ENCODE measurements around the gene NINL. TPM values are rescaled to one million over a fixed set of nuclear protein-coding genes. Genes with fewer than 3 reads are reported as not detected.

NINL gene
- polyA plus RNA-seq, 1 of the 3 experiments (the other 2 are of a cell fraction): 22.5 TPM

DNA sequence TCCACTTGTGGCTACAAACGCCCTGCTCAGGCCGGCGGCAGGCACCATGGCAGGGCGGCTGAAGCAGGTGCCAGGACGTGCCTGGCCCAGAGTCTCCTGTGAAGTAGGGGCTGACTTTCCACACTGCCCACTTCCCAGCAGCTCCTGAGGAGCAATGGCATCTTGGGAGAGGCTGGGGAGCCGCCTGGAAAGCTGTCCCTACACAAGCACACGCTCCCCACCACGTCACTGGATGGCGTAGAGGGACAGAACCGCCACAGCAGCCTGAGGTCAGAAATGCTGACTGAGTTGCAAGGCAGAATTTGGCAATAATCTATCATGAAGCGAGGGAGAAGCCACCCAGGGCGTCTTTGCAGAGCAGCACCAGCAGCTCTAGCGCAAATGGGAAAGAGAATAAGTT, 86.3 kb downstream of the NINL start (continued):
- TF ChIP-seq, protein P1, sequence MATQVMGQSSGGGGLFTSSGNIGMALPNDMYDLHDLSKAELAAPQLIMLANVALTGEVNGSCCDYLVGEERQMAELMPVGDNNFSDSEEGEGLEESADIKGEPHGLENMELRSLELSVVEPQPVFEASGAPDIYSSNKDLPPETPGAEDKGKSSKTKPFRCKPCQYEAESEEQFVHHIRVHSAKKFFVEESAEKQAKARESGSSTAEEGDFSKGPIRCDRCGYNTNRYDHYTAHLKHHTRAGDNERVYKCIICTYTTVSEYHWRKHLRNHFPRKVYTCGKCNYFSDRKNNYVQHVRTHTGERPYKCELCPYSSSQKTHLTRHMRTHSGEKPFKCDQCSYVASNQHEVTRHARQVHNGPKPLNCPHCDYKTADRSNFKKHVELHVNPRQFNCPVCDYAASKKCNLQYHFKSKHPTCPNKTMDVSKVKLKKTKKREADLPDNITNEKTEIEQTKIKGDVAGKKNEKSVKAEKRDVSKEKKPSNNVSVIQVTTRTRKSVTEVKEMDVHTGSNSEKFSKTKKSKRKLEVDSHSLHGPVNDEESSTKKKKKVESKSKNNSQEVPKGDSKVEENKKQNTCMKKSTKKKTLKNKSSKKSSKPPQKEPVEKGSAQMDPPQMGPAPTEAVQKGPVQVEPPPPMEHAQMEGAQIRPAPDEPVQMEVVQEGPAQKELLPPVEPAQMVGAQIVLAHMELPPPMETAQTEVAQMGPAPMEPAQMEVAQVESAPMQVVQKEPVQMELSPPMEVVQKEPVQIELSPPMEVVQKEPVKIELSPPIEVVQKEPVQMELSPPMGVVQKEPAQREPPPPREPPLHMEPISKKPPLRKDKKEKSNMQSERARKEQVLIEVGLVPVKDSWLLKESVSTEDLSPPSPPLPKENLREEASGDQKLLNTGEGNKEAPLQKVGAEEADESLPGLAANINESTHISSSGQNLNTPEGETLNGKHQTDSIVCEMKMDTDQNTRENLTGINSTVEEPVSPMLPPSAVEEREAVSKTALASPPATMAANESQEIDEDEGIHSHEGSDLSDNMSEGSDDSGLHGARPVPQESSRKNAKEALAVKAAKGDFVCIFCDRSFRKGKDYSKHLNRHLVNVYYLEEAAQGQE (IDR thresholded peaks at IDR 0.05; ENCODE audit: low read depth, low read length): no peak
- TF ChIP-seq RCOR1 (IDR thresholded peaks at IDR 0.05; ENCODE audit: low read length) (no peak), MAX (IDR thresholded peaks at IDR 0.05; ENCODE audit: low read depth) (no peak), YY1 (IDR thresholded peaks at IDR 0.05; ENCODE audit: low read depth) (no peak), RAD21 (IDR thresholded peaks at IDR 0.05; ENCODE audit: low read length) (no peak), TCF12 (IDR thresholded peaks at IDR 0.05) (no peak), SMC3 (IDR thresholded peaks at IDR 0.05; ENCODE audit: low read depth, low read length) (no peak)

DNA sequence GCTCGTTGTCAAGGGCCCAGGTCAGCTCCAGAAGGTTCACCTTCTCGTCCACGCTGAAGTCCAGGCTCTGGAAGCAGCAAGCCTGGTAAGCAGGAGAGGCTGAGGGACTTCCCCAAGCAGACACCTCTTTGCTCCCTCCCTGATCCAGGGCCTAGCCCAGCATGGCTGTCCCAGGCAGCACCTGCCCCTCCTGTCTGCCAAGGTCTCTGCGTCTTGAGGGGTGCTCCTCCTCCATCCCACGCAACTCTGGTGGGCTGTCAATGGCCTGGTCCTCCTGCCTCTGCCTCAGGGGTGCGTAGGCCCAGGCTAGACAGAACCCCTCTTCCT, 87.1 kb downstream of the NINL start:
- ChIA-PET CTCF (interaction anchor here (1.1 kb wide), 1 partner anchor 28 kb away, joined by 3 read pairs; no protein-coding TSS in a partner anchor), POLR2A (interaction anchor here (1.4 kb wide), 1 partner anchor 9 kb away, joined by 3 read pairs; no protein-coding TSS in a partner anchor)

More for the DNA sequence above, 87.1 kb downstream of the NINL start:
- no peak for TF ChIP-seq ELF1 (IDR thresholded peaks at IDR 0.05)
- no peak for TF ChIP-seq EZH2phosphoT487 (IDR thresholded peaks at IDR 0.05; ENCODE audit: borderline replicate concordance, low read depth)
- no peak for TF ChIP-seq GABPA (IDR thresholded peaks at IDR 0.05; ENCODE audit: low read depth)
- TF ChIP-seq YY1 (IDR thresholded peaks at IDR 0.05; ENCODE audit: low read depth): no peak
- TF ChIP-seq IRF3 (IDR thresholded peaks at IDR 0.05; ENCODE audit: low read depth, low read length): no peak
- Histone ChIP-seq H3K9me3 (no peaks in the 10 kb centered on the region), H3K4me3 (ENCODE audit: low read depth in 2 of 2, low read length in 1 of 2) (no peak overlapping the region), H3F3A (replicated peaks; ENCODE audit: insufficient read depth) (no peaks in the 10 kb centered on the region), H3K4me1 (ENCODE audit: control insufficient read depth in 1 of 2, insufficient read depth in 2 of 2, low read depth in 1 of 2, low read length in 1 of 2) (peaks cover 0 to 6% of the 10 kb centered on the region in 2 experiments; a peak in 1 of 4 replicates), H3K9me2 (no peaks in the 10 kb centered on the region), H3K79me2 (ENCODE audit: insufficient read depth) (no peaks in the 10 kb centered on the region), H3K36me3 (replicated peaks in 1 of 2; ENCODE audit: control insufficient read depth in 1 of 2, insufficient read depth in 2 of 2, low read length in 1 of 2) (peaks cover 0 to 7% of the 10 kb centered on the region in 2 experiments), H3K4me2 (no peak overlapping the region), H4K20me1 (ENCODE audit: insufficient read depth) (no peaks in the 10 kb centered on the region), H3K27me3 (ENCODE audit: insufficient read depth) (no peaks in the 10 kb centered on the region), H3K27ac (ENCODE audit: low read depth in 2 of 2, low read length in 1 of 2) (no peak overlapping the region), H2AFZ (ENCODE audit: low read depth) (no peak overlapping the region), H3K9ac (no peak overlapping the region)
- DNase-seq: no peak
- WGBS (ENCODE audit: low lambda C conversion rate): 100% methylated on average over 3 of the region's 6 CpGs

Measured in SK-N-SH (cell line).